Right lung (tissue), 5 donors: ENCODE data around the gene GLTPD2. TPM values are rescaled to one million over a fixed set of nuclear protein-coding genes. Genes with fewer than 3 reads are reported as not detected.
"Not testable (repeated sequence)": the region's sequence is repeated elsewhere in the genome, so short reads cannot be mapped to it uniquely, and the experiment has no call there.

ENCODE experiments used
- DNase-seq, 2 donors: peaks; one replicate each; pipeline ENCODE4 v3.0.0-alpha.2; 2013
- polyA plus RNA-seq, 5 donors: library from polyadenylated mRNA; unstranded; fragments of 120-200 nt; gene quantifications; one replicate each; pipeline versions ENCODE4 v1.2.1 to v1.2.3, GENCODE V29; 2013; ENCODE audit warnings: inconsistent platforms in 1 of 5, low replicate concordance in 1 of 5; ENCODE audit not compliant: insufficient read length in 5 of 5, insufficient read depth in 1 of 5

Gene GLTPD2
- polyA plus RNA-seq, 5 donors = 0.64 to 1.7 (median 1.0) TPM

DNA sequence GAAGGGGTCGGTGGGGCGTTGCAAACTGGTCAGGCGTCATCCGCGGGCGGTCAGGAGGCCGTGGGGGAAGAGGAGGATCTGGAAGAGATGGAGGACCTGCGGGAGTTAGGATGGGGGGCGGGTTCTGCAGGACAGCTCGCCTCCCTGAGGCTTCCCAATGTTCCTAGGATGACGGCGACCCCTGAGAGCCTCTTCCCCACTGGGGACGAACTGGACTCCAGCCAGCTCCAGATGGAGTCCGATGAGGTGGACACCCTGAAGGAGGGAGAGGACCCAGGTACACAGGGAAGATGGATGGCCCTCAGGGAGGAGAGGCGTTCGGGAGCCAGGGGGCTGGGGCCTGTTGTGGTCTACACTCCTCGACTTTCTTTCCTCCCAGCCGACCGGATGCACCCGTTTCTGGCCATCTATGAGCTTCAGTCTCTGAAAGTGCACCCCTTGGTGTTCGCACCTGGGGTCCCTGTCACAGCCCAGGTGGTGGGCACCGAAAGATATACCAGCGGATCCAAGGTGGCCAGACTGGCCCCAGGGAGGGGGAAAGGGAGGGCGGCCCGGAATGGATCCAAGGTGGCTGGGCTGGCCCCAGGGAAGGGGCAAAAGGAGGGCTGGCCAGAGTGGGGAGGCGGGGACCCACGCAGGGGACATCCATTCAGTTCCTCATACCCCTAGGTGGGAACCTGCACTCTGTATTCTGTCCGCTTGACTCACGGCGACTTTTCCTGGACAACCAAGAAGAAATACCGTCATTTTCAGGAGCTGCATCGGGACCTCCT is 19.0 kb downstream of the GLTPD2 start:
- DNase-seq = no peak

DNA sequence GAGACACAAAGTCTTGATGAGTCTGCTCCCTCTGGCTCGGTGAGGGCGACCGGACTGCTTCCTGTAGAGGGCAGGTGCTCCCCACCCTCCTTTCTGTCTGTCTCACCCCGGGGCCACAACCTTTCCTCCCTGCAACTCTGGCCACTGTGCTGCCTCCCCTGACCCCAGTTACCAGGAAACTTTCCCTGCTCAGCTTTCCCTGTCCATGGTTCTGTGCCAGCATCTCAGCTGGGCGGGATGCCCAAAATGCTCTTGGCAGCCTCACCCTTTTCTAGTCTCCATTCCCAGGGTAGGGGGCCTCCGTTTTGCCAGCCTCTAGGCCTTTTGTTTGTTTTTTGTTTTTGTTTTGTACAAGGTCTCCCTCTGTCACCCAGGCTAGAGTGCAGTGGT is 19.6 kb downstream of the GLTPD2 start:
- DNase-seq = no peak

DNA sequence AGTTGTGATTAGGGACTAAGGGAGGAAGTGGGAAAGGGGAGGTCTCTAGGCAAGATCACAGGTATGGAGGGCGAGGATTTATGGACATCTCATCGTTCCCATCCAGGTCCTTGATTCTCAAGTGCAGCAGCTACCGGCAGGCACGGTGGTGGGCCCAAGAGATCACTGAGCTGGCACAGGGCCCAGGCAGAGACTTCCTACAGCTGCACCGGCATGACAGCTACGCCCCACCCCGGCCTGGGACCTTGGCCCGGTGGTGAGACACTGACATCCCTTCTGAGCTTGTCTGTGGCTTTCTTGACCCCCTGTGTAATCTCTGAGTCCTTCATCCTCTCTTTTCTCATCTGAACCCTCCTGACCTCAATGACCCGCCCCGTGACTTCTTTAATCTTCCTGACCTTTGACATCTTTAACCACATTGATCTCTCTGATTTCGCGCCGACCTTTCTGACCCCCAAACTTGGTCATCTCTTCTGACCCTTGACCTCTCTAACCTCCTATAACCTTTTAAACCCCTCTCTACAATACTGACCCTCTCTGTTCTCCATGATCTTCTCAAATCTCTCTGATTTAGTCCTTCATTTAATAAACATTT is 22.0 kb downstream of the GLTPD2 start:
- no peak for DNase-seq

DNA sequence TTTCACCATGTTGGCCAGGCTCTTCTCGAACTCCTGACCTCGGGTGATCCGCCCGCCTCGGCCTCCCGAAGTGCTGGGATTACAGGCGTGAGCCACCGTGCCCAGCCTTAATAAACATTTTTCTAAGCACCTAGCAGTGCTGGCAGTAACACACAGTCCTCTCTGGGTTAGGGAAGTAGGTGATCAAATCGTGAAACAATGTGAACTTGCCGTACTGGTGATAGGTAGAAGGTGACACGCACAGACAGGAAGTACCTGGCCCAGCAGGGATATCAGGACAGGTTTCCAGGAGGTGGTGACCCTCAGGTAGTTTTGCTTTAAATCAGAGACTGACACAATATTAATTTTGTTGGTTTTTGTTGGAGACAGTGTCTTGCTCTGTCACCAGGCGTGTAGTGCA is 22.7 kb downstream of the GLTPD2 start:
- DNase-seq = no peak

DNA sequence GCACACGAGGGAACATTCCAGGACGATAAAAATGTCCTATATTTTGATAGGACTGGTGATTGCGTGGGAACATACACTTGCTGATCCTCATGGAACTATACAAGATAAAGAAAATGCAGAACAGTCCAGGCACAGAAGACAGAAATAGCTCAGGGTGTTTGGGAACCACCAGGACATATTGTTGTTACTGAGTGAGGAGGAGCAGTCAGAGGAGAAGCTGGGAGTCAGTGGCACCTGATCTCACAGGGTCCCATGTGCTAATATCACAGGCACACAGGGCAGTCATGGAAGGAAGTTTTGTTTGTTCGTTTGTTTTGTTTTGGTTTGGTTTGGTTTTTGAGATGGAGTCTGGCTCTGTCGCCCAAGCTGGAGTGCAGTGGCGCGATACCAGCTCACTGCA is 23.9 kb downstream of the GLTPD2 start:
- DNase-seq = no peak

DNA sequence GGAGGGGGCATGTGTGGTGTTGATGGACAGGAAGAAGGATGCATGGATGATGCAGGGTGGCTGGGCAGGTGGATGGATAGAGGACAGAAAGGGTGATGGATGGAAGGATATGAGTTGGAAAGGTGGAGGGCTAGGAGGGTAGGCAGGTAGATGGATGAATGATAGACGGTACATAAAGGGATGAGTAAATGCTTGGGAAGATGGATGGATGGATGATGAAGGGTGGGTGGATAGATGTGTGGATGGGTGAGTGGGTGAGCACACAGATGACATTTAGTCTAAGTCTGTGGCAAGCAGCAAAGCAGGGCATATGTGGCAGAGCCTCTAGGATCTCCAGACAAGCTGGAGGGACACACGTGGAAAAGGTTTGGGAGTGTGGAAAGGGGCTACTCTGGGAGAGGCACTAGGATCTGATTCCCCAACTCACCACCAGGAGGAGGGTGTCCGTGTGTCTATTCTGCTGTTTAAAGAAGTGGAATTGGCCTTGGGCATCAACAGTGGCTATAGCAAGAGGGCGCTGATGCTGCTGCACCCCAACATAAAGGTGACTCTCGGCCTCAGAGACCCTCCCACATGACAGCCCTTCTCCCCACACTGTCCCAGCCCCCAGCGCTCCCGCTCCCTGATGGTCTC is 26.4 kb downstream of the GLTPD2 start:
- no peak for DNase-seq

DNA sequence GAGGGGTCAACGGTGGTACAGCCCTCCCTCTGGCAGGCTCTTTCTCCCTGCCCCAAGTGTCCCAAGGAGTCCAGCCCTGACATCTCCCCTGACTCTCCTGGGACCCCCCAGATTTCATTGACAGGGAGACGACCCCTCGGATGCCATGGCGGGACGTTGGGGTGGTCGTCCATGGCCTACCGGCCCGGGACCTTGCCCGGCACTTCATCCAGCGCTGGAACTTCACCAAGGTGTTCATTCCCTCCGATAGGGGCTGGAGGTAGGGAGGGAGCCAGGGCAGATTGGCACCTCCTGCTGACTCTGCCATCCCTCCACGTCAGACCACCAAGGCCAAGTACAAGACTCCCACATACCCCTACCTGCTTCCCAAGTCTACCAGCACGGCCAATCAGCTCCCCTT is 28.1 kb downstream of the GLTPD2 start:
- no peak for DNase-seq

DNA sequence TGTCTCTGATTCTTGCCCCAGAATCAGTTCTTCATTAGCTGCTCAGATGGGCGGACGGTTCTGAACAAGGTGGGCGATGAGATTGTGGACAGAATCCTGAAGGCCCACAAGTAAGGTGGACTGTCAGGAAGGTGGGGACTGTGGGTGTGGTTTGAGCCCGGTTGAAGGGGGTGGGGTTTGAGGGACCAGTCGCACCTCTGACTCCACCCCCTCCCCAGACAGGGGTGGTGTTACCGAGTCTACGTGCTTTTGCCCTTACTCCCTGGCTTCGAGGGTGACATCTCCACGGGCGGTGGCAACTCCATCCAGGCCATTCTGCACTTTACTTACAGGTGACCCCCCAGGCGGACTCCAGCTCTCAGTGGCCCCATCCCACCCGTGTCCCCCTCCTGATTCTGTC is 29.5 kb downstream of the GLTPD2 start:
- no peak for DNase-seq

DNA sequence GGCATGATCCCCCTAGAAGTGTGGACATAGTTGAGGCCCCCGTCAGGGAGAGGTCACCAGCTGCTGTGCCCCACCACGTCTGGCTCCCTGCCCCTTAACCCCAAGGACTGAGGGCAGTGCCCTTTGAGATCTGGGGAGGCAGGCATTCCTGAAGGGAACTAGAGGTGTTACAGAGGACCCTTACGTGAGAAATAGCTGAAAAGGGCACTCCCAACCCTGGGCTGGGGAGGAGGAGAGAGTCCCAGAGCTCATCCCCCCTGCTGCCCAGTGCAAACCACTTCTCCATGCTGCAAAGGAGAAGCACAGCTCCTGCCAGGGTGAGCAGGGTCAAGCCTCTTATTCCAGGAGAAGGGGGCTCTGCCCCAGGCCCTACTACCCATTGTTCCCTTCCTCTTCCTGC is 34.1 kb downstream of the GLTPD2 start:
- no peak for DNase-seq

DNA sequence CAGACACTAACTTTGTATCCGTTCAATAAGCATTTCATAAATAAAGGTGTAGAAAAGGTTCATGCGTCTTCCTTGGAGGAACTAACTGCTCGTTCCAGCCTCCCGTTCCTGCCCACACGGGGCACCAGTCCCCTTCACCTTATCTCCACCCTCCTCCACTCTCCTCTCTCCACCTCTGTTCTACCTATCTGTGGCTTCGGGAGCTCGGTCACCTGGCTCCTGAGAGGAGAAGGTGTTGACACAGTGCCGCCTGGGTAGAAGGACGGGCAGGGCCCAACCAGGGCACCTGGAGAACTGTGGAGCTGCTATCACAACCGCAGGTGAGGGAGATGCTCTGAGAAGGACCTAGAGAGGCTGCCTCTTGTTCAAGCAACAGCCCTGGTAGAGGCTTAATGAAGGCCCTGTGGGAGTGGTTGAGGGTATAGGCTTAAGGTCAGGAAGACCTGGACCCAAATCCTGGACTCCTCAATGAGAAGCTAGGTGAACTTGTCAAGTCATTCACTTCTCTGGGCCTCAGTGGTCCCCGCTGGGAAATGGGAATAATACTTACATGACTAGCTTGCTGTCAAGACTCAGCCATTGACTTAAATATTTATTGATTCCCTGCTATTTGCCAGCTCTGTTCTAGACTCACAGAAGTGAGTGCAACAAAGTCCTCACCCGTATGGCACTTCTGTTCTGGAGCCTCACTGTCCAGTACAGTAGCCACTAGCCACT is 34.8 kb downstream of the GLTPD2 start:
- DNase-seq = no peak

DNA sequence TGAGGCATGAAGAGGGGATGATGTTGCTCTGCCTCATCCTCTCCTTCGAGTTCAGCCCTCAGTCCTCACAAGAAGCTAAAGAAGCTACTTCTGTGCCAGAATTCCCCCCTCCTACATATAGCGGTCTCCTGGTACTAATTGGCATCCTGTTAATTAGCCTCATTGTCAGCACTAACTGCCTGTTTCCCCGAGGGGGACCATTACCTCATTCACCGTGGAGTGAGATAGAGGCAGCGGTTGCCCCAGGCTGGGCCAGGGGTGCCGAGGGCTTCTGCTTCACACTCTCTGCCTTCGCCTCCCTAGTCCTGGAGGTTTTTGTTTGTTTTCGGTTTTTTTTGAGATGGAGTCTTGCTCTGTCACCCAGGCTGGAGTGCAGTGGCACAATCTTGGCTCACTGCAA is 38.6 kb downstream of the GLTPD2 start:
- DNase-seq = no peak

DNA sequence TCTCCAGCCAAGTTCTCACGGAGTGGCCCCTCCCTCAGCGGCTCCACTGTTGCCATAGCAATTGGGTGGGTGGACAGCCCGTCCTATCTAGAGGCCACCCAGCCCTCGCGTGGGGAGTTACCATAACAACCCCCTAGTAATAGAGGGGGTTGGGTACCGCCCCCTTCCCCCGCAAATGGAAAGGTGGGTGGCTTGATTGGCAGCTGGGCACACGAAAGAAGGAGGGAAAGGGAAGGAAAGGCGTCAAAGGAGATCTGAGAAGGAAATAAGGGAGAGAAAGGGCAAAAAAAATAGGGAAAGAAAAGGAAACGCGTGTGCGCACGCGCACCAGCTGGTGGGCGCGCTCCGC is 44.0 kb downstream of the GLTPD2 start:
- DNase-seq = not testable (repeated sequence)

DNA sequence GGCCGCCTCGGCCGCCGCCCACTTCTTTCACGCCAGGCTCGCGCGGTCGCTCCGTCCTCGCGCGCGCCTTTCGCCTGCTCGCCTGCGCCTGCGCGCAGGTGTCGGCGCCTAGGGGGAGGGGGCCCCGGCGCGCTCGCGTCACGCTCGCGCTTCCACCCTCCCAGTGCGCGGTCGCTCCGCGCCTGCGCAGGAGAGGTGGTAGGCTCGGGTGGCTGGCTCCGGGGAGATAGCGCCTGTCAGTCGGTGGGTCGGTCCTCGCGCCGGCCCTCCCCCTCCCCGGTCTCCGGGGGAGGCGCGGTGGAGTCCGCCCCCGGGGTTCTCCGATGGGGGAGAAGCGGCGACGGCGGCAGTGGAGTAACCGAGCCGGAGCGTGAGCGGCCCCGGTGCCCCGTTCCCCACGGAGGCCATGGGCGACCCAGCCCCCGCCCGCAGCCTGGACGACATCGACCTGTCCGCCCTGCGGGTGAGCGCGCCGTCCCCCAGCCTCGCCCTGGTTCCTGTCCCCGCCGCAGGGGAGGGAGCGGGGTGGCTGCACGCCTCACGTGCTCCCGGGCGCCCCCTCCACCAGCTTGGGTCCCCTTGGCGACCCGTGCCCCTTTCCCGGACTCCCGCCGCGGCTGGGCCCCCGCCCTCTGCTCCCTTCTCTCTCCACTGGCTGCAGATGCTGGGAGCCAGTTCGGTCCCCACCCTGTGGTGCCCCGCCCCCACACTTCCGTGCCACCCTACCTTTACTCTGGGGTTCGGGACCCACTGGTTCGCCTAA is 44.6 kb downstream of the GLTPD2 start, which contains the start of gene MINK1:
TSS of gene MINK1 (plus strand) at position 163 of the 763 bp plus-strand sequence. CDS start at position 407, 244 bp downstream.
- DNase-seq = peak; percentile 97 to 98

DNA sequence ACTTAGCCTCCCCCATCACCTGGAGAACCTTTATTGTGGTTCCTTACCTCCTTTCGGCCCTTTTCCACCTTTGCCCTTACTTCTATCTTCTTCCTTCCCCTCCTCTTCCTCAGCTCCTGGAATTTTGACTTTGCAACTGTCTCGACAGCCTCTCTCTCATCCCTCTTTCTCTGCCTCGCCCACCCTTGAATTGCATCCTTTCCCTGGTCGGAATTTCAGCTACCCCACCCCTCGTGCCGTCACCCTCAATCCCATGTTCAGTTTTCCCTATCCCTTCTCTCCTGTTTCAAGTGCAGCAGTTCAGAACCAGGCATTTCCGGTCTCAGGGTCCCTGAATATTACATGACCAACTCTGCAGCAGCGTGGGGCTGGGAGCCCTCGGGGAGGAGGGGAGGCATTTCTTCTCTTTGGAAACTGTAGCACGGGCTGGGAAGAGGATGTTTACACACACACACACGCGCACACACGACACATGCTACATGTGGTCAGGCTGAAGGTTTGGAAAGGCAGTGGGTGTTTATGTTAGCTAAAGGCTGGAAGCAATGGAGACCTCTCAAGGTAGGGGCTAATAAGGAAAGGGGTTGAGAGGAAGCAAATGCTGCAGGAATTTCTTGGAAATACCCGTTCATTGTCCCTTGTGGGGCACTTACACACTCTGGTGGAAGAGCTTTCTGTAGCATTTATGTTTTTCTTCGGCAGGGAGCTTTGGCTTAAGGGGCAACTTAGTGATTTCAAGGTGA is 45.3 kb downstream of the GLTPD2 start:
- DNase-seq = peak; percentile 55 to 69

DNA sequence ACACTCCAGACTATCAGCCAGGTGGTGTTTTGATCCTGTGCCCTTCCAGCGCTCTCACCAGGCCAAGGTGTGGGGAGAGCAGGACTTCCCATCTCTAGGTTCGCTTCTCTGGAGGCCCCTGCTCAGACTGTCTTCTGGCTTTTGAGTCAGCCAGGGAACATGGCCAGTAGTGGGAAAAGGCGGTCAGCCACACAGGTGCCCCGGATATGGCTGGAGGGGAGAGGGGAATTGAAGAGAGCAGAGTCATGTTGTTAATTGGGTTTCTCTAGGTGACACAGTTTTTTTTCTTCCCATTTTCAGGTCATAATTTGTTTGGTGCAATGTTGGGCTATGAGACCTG is 45.9 kb downstream of the GLTPD2 start:
- DNase-seq = no peak

DNA sequence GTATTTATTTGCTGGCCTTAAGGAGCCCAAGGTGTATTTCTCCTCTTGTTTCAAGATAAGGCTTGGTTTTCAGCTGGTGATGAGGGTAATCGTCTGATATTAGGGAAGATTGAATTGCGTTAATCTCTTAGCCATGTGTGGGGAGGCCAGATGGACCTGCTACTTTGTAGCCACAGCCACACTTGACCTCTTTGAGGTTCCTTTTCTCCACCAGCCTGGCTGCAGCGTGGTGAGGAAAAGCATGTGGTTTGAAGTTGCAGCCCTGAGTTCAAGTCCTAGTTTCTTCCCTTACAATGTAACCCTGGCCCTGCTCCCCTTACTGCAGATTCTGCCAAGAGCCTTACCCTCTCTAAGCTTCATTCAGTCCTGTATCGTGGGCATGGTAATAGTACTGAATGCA is 47.5 kb downstream of the GLTPD2 start:
- DNase-seq = no peak

DNA sequence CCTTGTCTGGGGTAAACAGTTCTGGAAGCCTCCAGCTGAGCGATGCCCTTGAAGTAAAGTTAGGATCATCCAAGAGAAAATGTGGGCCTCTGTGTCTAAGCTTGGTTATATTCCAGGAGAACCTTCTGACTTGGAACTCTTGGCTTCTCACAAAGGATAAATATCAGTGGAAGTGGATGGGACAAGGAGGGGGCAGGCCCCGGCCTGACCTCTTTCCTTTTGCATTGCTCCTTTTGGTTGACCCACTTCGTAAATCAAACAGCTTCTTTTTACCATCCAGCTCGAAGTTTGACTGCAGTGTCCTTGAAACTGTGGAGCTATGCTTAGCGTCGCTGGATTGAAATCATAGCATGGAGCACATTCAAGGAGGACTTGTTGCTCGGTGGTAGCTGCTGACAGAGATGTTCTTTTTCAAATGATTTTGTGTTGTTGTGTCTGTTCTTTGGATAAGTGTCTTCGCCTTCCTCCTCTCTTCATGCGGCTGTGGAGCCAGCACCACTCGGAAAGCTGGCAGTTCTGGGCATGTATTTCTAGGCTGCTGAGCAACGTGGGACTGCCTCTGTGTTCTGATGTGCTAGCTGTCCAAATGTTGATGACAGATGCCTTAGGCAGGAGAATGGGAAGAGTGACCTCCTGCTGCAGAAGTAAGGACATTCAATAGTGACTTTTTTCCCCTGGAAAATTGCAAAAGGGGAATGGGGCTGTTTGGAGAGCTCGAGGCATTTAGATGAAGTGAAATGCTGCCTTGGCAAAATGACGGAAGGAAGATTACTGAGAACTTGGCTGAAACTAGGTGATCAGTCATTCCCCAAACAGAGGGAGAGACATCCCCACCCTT is 48.9 kb downstream of the GLTPD2 start:
- DNase-seq = peak in 1 of 2 donors; percentile 43

DNA sequence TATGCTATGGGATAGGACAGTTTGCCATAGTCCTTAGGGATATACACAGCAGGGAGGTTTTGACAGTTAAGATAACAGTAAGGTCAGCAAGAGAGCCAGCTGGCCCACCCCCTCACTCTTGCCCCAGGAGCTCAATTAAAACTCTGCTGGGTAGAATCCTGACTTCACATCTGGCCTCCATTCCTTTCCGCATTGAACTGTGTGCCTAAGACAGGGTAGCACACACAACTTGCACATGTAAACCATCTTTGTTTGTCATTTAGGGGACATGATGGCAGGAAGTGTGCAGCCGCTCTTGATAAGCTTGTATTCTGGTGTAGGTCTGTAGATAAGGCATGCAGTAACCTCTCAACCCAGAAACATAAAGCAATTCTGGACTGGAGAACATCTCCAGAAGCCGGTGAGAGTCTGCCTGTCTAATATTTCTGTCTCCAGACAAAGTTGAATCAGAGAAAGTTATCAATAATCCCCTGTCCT is 49.6 kb downstream of the GLTPD2 start:
- no peak for DNase-seq

DNA sequence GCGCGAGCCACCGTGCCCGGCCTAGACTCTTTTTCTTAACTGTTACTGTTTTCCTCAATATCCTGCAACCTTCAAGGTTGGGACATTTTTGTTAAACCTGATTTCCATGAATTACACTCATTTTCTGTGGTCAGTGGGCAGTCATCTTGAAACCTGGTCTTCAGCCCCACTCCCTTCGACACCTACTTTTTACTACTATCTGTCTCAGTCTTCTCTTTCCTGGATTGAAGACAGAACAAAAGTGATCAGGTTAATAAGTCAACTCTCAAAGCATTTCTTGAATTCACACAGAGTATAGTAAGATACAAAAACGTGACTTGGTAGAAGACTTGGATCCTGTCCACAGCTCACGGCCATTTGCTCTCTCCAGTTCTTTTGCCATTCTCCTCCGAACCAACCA is 50.5 kb downstream of the GLTPD2 start:
- DNase-seq = no peak
